Smooth muscle cell (in vitro differentiated cells): Measurements from ENCODE around the gene LAMA3. TPM values are rescaled to one million over a fixed set of nuclear protein-coding genes. Genes with fewer than 3 reads are reported as not detected.

Experiments
- DNase-seq: peaks from one replicate; lab custom pipeline; 2025; ENCODE audit not compliant: unreplicated experiment; lab: John Stamatoyannopoulos, UW
- H2AFZ ChIP-seq: fragments of 200-600 bp; sonication (generic); 2 replicates; pipeline ENCODE4 v1.6.0; 2016; ENCODE audit warnings: antibody characterized with exemption, low read depth, mild to moderate bottlenecking
- H3F3A ChIP-seq: fragments of 200-600 bp; sonication (generic); 2 replicates; pipeline ENCODE4 v1.6.0; 2017; ENCODE audit warnings: antibody characterized with exemption, low read depth
- H3K27ac ChIP-seq: fragments of 200-600 bp; sonication (generic); 2 replicates; pipeline ENCODE4 v1.5.1; 2016; ENCODE audit warnings: low read depth, mild to moderate bottlenecking
- H3K27me3 ChIP-seq: fragments of 200-600 bp; sonication (generic); 2 replicates; pipeline ENCODE4 v1.6.1; 2016; ENCODE audit warnings: low read depth, mild to moderate bottlenecking
- H3K36me3 ChIP-seq: fragments of 200-600 bp; sonication (generic); 2 replicates; pipeline ENCODE4 v1.5.1; 2016; ENCODE audit warnings: low read depth
- H3K4me1 ChIP-seq: fragments of 200-600 bp; sonication (generic); 2 replicates; pipeline ENCODE4 v1.5.1; 2016; ENCODE audit warnings: low read depth
- H3K4me2 ChIP-seq: fragments of 200-600 bp; sonication (generic); 2 replicates; pipeline ENCODE4 v1.6.0; 2016; ENCODE audit warnings: mild to moderate bottlenecking
- H3K4me3 ChIP-seq: fragments of 200-600 bp; sonication (generic); 2 replicates; pipeline ENCODE4 v1.5.1; 2016; ENCODE audit warnings: mild to moderate bottlenecking
- H3K79me2 ChIP-seq: fragments of 200-600 bp; sonication (generic); 2 replicates; pipeline ENCODE4 v1.6.0; 2016; ENCODE audit warnings: low read depth, mild to moderate bottlenecking
- H3K9ac ChIP-seq: fragments of 200-600 bp; sonication (generic); 2 replicates; pipeline ENCODE4 v1.6.0; 2016; ENCODE audit warnings: low read depth
- H3K9me3 ChIP-seq: fragments of 200-600 bp; sonication (generic); replicated peaks from 2 replicates; pipeline ENCODE4 v1.5.1; 2016; ENCODE audit warnings: low read depth
- H4K20me1 ChIP-seq: fragments of 200-600 bp; sonication (generic); 2 replicates; pipeline ENCODE4 v1.6.0; 2016; ENCODE audit warnings: low read depth
- WGBS: methylation state at CpG from one replicate; pipeline ENCODE4 v1.1.7; 2016; ENCODE audit warnings: low lambda C conversion rate; 5-methylcytosine and 5-hydroxymethylcytosine counted together
- polyA plus RNA-seq: library from polyadenylated mRNA; unstranded; fragments of >200 nt; fragmentation: Nextera tagmentation; extraction: Ambion mirVana; gene quantifications from 2 replicates; pipeline ENCODE4 v1.2.1, GENCODE V29; 2016
- total RNA-seq: library from RNA; depleted of rRNA; stranded (reverse); fragments of >200 nt; gene quantifications from 2 replicates; pipeline ENCODE4 v1.2.3, GENCODE V29; 2014
- TF ChIP-seq, protein P1 (sequence below): fragments of 200-600 bp; sonication (generic); IDR thresholded peaks from 2 replicates; pipeline ENCODE4 v1.5.1; 2017; ENCODE audit warnings: borderline replicate concordance, mild to moderate bottlenecking, antibody characterized with exemption; ENCODE audit not compliant: insufficient read depth, poor library complexity, severe bottlenecking

Gene LAMA3
- total and polyA plus RNA-seq, 2 experiments from 2014 or later, result 7.8 to 23.1 TPM

DNA sequence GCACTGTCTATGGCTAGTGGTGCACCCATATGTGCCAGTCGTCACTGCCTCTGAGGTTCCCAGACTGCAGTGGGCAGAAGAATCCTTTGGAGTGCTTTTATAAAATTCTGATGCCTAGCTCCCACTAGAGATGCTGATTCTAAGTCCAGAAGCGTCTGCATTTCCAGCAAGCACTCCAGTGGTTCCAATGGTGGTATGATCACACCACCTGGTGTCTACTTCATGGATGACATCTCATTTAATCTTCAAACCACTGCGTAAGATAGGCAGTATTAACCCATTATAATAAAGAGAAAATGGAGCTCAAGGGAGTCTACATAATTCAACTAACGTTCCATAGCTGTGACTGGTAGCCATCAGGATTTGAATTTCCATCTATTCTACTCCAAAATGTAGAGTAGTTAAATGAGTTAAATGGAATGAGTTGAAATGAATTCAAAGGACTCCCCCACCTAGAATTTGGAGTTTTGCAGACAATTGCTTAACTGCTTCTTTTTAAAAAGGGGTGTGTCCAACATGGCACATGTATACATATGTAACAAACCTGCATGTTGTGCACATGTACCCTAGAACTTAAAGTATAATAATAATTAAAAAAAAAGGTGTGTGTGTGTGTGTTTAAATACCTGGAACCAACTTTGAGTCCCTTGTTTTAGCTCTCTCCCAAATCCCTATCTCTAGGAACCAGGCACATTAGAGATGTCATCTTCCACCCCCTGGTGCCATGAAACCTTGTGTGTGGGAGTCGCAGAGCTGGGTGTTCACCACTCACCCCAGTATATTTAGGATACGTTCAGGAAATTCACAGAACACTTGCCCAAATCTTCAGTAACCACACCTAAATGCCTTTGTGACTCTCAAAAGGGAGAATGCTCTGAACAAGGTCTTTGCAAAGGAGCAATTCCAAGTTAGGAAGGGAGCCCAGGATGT, 14.1 kb downstream of the LAMA3 start:
- Histone ChIP-seq H3K79me2 (no peaks in the 10 kb centered on the region), H3K4me2 (no peak overlapping the region), H3K36me3 (no peaks in the 10 kb centered on the region), H4K20me1 (no peaks in the 10 kb centered on the region), H3K4me3 (no peak overlapping the region), H3K9me3 (no peaks in the 10 kb centered on the region), H3K27ac (no peak overlapping the region), H3K4me1 (no peaks in the 10 kb centered on the region), H3K9ac (no peak overlapping the region), H3K27me3 (peaks cover 13% of the 10 kb centered on the region), H2AFZ (no peak overlapping the region), H3F3A (no peaks in the 10 kb centered on the region)
- DNase-seq, result no peak
- WGBS, result 66% methylated on average over 6 of the region's 6 CpGs
- TF ChIP-seq, protein P1, sequence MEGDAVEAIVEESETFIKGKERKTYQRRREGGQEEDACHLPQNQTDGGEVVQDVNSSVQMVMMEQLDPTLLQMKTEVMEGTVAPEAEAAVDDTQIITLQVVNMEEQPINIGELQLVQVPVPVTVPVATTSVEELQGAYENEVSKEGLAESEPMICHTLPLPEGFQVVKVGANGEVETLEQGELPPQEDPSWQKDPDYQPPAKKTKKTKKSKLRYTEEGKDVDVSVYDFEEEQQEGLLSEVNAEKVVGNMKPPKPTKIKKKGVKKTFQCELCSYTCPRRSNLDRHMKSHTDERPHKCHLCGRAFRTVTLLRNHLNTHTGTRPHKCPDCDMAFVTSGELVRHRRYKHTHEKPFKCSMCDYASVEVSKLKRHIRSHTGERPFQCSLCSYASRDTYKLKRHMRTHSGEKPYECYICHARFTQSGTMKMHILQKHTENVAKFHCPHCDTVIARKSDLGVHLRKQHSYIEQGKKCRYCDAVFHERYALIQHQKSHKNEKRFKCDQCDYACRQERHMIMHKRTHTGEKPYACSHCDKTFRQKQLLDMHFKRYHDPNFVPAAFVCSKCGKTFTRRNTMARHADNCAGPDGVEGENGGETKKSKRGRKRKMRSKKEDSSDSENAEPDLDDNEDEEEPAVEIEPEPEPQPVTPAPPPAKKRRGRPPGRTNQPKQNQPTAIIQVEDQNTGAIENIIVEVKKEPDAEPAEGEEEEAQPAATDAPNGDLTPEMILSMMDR, result peak; percentile 60

DNA sequence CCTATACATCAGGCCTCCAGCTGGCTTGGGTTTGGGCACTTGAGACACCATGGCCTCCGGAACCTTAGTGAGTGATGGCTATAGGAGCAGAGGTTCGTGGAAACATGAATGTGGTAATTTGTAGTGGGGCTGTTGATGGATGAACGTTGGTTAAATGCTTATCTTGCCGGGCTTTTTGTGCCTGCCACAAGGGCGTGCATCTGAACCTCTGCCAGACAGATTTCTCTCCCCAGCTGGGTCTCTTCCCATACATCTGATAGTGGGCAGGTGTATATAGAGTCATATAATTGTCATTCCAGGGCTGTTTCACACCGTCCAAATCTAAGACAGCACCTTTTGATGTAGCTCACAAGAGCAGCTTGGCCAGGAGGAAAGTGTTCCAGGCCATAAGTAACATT, 14.7 kb downstream of the LAMA3 start:
- H3K4me3 ChIP-seq, result no peak overlapping the region
- no peaks in the 10 kb centered on the region for H3K79me2 ChIP-seq
- H3K9me3 ChIP-seq, result no peaks in the 10 kb centered on the region
- no peak overlapping the region for H3K27ac ChIP-seq
- no peaks in the 10 kb centered on the region for H4K20me1 ChIP-seq
- DNase-seq, result no peak
- no peak overlapping the region for H3K9ac ChIP-seq
- H3K4me2 ChIP-seq, result no peak overlapping the region
- TF ChIP-seq, protein P1, result no peak
- no peaks in the 10 kb centered on the region for H3K36me3 ChIP-seq
- WGBS, result 75% methylated on average over 6 of the region's 6 CpGs
- H2AFZ ChIP-seq, result no peak overlapping the region
- peaks cover 13% of the 10 kb centered on the region for H3K27me3 ChIP-seq
- H3F3A ChIP-seq, result no peaks in the 10 kb centered on the region
- no peaks in the 10 kb centered on the region for H3K4me1 ChIP-seq

DNA sequence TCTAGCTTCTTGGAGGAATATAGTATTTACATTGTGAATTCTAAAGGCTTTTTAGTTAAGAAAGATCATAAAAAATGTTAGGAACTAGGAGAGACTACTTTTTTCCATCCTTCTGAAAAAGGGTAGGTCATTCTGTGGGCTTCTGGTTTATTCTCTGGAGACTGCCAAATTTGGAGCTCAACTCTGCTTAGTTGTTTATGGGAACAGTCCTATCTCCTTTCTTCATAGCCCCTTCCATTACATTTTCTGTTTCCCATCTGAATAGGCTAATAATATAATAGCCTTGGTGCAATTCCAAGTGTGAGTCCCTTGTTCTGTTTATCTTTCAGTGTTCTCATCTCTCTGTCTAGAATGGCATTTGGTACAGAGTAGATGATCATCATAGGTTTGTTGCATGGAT, 15.6 kb downstream of the LAMA3 start:
- H3K27me3 ChIP-seq, result peaks cover 13% of the 10 kb centered on the region
- H4K20me1 ChIP-seq, result no peaks in the 10 kb centered on the region
- no peaks in the 10 kb centered on the region for H3K79me2 ChIP-seq
- no peak for DNase-seq
- H3K4me2 ChIP-seq, result no peak overlapping the region
- H3K4me1 ChIP-seq, result no peaks in the 10 kb centered on the region
- no peak overlapping the region for H3K4me3 ChIP-seq
- H3K9ac ChIP-seq, result no peak overlapping the region
- no peaks in the 10 kb centered on the region for H3F3A ChIP-seq
- no peaks in the 10 kb centered on the region for H3K9me3 ChIP-seq
- H2AFZ ChIP-seq, result no peak overlapping the region
- no peaks in the 10 kb centered on the region for H3K36me3 ChIP-seq
- TF ChIP-seq, protein P1, result no peak
- H3K27ac ChIP-seq, result no peak overlapping the region
